HL-60 (cell line): Measurements from ENCODE around the gene NBEAL2.

Source experiments
- GABPA ChIP-seq: IDR thresholded peaks from 2 replicates; pipeline ENCODE4 v1.6.1; 2012; ENCODE audit warnings: low read depth
- POLR2AphosphoS5 ChIP-seq: IDR thresholded peaks from 2 replicates; pipeline ENCODE4 v1.6.1; 2012; ENCODE audit warnings: low read depth
- REST ChIP-seq: IDR thresholded peaks from 2 replicates; pipeline ENCODE4 v1.6.1; 2012; ENCODE audit warnings: low read depth; ENCODE audit not compliant: insufficient replicate concordance
- SPI1 ChIP-seq: IDR thresholded peaks from 2 replicates; pipeline ENCODE4 v1.6.1; 2012; ENCODE audit warnings: low read depth, mild to moderate bottlenecking, borderline replicate concordance
- TF ChIP-seq, protein P1 (sequence below): IDR thresholded peaks from one replicate; pipeline ENCODE4 v1.5.1; 2011; ENCODE audit warnings: low read length, control low read depth, inconsistent platforms; ENCODE audit not compliant: insufficient read depth

DNA sequence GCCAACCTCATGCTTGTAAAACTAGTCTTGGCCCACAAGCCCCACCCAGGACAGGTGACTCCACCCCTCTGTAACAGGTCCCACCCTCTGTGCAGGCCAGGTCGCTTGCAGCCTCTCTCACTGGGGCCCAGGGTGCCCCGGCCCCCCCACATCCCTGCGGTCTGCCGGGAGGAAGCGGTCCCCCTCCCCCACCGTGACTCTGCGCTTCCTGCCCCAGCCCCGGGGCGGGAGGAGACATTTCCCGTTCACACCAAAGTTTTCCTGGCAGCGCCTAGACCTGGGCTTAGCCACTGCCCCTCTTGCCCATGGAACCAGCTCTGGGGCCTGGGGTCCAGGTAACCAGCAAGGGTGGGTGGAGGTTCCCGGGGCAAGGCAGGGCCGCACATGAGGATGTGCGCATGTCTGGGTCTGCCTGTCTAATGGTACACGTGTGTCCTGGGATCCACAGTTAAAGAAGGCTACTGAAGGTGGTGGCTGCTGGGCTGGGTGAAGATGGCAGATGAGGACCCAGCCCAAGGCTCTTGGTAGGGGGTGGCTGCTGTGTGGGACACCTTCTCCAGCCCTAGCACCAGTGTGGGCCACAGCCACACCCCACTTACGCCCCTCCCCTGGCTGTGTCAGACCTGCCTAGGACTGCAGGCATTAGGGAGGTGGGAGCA, 8.4 kb downstream of the NBEAL2 start:
- TF ChIP-seq, protein P1, sequence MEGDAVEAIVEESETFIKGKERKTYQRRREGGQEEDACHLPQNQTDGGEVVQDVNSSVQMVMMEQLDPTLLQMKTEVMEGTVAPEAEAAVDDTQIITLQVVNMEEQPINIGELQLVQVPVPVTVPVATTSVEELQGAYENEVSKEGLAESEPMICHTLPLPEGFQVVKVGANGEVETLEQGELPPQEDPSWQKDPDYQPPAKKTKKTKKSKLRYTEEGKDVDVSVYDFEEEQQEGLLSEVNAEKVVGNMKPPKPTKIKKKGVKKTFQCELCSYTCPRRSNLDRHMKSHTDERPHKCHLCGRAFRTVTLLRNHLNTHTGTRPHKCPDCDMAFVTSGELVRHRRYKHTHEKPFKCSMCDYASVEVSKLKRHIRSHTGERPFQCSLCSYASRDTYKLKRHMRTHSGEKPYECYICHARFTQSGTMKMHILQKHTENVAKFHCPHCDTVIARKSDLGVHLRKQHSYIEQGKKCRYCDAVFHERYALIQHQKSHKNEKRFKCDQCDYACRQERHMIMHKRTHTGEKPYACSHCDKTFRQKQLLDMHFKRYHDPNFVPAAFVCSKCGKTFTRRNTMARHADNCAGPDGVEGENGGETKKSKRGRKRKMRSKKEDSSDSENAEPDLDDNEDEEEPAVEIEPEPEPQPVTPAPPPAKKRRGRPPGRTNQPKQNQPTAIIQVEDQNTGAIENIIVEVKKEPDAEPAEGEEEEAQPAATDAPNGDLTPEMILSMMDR, result no peak
- TF ChIP-seq POLR2AphosphoS5 (peak; percentile 82), GABPA (no peak), REST (no peak), SPI1 (peak; percentile 65; the same call in 1 of the 2 replicates)
